ENCODE measurements around the gene CRB1.
A peak's percentile ranks its signal among the peaks of the same experiment; 100 is the strongest.
"Not testable (repeated sequence)": the region's sequence is repeated elsewhere in the genome, so short reads cannot be mapped to it uniquely, and the experiment has no call there.

Gene CRB1

GRCh38 chr1:197466813-197467212, 198.8 kb downstream of the CRB1 start:
- DNase-seq: no peak

- DNase-seq: no peak
These were observed 199.8 kb downstream of the CRB1 start for GRCh38 chr1:197467881-197468280.

DNA sequence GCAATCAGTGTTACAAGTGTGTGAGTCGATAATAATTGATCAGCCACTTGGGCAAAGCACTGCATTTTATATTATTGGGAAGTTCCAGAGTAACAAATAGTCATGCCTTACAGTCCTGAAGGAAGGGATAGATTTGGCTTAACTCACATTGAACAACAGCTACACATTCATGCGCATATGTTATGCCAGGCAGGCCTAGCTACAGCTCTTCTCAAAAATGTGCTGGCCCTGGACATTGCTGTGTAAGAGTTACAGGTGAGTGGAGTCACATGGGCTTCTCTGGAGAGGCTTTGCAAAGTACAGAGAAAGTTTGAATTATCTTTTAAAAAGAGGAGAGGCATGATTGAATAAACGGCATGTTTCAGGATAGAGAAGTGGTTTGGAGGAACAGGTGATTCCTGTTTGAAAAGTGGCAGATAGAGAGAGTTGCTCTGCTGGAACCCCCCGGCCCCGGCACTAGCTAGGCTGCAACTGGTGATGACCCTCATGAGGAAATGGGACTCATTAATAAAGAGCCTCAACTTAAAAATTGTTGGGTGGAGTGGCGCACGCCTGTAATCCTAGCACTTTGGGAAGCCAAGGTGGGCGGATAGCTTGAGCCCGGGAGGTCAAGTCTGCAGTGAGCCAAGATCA, 200.6 kb downstream of the CRB1 start:
- DNase-seq: no peak

DNA sequence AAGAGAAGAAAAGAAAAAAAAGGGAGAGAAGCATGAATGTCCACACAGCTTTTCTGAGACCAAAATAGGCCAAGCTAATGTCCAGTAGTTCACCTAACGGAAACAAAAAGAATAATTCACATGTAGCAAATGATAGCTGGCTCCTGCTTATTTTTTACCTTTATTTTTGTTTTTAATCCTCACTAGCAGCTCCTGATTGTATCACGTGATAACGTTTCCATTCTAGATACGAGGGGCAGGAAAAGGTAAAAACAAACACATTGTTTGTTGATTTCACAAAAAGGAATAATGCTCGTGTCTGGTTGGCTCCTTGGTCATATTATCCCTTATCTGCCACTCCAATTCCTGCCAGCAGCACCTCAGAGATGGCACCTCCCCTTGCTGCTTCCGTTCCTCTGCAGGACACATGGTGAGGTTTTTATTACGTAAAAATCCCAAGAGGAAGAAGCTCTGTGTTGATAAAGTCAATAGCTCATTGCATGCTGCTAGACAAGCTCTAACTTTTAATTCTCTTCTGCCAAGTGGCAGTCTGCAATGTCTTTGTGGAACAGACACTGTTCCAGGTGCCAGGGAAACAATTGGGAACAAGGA, 201.7 kb downstream of the CRB1 start:
- DNase-seq: no peak

GRCh38 chr1:197470330-197470729, 202.3 kb downstream of the CRB1 start:
- no peak for DNase-seq

DNA sequence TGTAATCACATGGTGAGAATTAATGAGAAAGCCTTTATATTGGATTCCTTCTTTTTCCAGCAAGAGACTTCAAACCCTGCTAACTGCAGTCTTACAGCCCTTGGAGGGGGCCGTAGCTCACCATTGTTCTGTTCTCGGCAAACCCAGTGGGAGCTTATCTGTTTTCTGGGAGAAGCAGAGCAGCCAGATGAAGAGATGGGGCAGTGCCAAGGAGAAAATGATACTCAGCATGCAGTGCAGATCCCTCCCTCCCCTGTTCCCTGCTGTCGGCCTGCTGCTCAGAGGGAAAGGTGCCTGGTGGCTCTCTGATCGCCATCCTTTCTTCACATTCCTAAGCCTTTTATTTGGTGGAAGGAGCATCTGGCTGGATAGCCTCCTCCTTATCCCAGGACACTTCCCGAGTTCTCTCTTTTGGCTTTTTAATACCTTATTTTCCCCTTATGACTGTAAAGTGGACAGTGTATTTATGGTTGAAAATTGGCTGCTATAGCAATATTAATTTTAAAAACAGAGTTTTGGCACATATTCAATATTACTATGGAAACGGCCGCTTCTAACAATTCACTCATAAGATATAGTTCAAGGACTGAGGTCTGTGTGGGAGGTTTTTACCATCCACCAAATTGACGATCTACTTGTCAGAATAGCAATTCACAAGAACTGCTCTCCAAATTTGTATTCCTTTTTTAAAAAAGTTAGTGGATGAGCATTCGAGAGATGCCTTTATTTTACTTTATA, 203.4 kb downstream of the CRB1 start:
- peak; percentile 71 for DNase-seq

DNA sequence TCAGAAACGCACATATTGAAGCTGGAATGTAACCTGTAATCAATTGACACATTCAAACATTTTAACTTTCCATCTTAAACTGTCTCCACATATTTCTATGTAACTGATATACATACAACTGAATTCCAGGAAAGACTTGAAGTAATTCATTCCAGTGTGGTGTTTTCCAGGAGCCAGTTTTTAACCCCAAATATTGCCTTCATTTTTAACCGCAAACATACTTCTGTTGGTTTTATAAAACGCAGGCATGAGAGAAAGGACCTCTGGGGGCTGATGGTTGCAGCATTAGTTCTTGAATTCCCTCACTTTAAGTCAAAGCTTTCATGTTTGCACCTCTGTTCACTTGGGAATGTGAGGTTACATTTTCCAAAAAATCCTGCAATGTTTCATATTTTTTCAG, 204.1 kb downstream of the CRB1 start:
- DNase-seq: no peak

DNA sequence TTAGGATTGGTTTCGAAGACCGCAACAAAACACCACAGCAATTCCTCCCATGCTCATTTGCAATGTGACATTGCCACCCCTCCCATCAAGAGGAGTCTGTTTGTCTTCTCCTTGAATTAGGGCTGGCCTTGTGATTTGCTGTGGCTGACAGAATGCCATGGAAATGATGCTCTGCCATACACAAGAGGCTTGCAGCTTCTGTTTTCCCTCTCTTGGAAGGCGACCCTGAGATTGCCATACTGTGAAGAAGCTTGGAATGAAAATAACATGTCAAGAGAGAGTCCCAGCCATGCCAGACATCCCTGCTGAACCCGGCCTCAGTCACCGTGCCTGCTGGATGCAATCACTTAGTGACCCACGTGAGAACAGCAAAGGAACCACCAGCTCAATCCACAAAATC, 212.4 kb downstream of the CRB1 start:
- DNase-seq: no peak

DNA sequence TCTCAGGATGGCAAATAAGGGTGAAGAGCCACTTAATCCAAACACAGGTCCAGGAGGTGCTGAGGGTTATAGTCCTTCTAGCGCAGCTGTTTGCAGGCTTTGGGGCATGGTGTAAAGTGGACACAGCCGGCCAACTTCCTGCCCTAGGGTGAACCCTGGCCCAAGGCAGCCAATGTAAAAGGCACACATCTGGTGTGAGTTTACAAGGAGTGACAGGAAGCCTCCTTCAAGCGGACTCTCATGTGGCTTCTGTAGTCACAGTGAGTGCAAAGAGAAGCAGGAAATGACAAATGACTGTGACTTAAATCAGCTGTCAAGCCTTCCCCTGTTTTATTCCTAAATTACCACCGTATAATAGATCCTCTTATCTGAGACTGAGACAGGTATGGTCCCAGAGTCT, 213.0 kb downstream of the CRB1 start:
- DNase-seq: no peak

DNA sequence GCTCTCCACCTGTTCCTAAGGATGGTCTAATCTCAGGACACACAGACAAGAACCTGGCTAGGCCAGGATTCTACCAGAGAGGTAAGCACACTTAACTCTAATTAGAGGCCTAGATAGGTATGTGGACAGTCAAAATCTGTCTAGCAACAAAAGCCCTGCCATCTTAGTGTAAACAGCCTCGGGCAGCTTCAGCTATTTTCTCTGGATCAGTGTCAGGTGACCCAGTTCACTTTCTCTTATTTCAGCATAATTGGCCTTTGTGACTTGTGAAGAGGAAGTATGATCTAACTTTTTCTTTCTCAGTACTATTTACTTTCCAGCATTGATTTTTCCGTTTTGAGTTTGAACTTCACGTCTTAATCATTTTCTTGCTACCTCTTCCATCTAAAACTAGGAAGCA, 217.7 kb downstream of the CRB1 start:
- no peak for DNase-seq

DNA sequence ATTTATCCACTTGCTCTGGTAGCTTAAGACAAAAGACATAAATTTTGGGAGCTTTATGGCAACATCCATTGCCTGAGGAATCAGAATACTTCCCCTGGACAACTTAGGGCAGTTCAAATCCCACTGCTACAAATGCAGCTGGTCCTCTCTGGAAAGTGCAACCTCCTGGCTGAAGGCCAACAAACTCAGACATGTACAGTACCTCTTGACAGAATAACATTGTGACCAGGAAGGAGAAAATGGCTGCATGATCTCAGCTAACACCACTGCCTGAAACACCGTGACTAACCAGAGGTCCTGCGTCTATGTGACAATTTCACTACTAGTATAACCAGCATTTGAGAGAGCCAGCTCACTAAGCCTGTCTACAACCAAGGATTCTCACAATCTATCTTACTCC, 218.9 kb downstream of the CRB1 start:
- DNase-seq: no peak

DNA sequence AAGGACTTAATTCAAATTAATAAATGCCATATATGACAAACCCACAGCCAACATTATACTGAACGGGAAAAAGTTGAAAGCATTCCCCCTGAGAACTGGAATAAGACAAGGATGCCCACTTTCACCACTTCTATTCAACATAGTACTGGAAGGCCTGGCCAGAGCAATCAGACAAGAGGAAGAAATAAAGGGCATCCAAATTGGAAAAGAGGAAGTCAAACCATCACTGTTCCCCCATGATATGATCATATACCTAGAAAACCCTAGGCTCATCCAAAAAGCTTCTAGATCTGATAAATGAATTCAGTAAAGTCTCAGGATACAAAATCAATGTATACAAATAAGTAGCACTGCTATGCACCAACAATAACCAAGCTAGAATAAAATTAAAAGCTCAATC, 223.5 kb downstream of the CRB1 start:
- not testable (repeated sequence) for DNase-seq

- no peak for DNase-seq
These were observed 228.7 kb downstream of the CRB1 start for GRCh38 chr1:197496722-197497121.

GRCh38 chr1:197510691-197511378, 242.8 kb downstream of the CRB1 start:
- DNase-seq: no peak

DNA sequence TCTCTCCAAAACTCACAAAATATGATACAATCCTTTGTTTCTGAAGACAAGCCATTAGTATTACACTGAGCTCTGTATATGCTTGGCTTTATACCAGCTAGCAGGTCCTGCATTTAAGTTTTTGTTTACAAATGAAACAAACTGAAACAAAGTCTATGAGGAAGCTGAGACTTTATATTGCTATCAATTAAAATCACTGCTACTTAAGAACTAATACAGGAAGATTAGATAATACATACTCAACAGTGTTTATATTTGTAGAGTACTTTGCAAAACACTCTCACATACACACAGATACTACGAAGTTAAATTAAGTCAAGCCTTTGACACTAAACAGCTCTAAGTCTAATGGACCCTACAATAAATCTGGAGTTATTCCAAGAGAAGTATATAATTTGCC, 247.4 kb downstream of the CRB1 start:
- DNase-seq: no peak

- no peak for DNase-seq
These were observed 251.8 kb downstream of the CRB1 start for GRCh38 chr1:197519741-197520334.

DNA sequence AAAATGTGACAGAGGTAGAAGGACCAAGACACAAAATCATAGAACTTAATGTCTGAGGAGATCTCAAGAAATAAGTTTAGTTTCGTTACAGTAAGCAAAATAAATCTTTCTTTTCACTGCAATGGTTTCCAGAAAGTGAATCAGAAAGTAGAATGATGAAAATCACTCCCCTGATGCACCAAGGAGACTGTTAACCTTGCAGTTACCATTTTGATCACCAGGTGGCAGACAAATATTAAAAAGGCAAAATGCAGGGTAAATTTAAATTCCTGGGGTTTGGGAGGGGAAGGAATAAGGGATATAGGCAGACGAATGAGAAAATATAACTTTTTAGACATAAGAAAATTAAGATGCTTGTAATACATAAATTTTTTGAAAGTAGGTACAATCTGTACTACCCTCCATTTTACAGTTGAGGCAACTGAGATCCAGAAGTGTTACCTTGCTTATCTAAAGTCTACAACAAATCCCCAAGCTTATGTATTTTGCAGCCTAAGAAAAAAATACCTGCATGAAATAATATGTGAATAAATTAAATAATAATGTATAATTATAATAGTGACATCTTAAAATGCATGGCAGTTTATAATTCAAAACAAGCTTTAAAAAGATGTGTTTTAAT, 253.2 kb downstream of the CRB1 start:
- DNase-seq: no peak

- peak; percentile 42 for DNase-seq
These were observed 258.8 kb downstream of the CRB1 start for GRCh38 chr1:197526736-197527371.
